ENCODE data around the gene SPHK1.

DNA sequence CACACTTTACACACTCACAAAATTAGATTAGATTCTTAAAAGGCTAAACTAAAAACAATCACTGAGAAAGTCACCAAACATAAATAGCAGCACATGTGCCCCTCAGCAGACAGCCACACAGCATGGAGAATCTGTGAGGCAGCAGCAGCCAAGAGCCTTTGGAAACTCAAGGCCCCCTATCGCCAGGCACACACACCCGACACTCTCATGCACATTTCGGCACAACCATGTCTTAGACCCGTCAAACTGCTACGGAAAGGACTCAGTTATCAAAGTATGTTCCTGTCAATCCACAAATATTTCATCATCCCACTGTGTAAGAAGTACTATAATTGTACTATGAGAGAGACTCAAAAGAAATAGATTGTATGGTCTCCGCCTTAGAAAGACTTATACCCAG is 47.6 kb downstream of the SPHK1 start:
- no peak for TF ChIP-seq CTCF (conservative IDR thresholded peaks at IDR 0.05; ENCODE audit: low read length)
- TF ChIP-seq EZH2phosphoT487 (IDR thresholded peaks at IDR 0.05; ENCODE audit: borderline replicate concordance), result no peak
